ENCODE measurements around the gene RFC5.
A peak's percentile ranks its signal among the peaks of the same experiment; 100 is the strongest.
"Not testable (repeated sequence)": the region's sequence is repeated elsewhere in the genome, so short reads cannot be mapped to it uniquely, and the experiment has no call there.

RFC5 gene

GRCh38 chr12:118015944-118016343, 559 bp upstream of the RFC5 start:
- DNase-seq: no peak

- no peak for DNase-seq
Measured at GRCh38 chr12:118017926-118018325, 1.4 kb downstream of the RFC5 start.

DNA sequence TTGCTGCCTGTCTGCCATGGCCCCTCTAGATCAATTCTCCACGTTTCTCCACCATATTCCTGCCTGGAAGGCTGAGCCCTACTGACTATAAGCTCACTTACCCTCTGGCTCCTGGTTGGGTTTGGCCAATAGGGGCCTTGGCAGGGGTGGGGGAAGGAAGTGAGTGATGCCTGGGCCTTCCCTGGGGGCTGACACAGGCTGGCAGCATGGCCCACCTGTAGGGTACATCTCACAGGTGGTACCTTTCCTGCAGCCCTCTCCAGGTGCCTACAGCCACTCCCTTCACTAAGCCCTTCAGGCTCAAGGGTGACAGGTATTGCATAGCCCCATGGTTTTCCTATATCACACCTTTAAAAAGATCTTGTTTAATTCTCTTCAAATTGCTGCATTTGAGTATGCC, 3.5 kb downstream of the RFC5 start:
- no peak for DNase-seq

- DNase-seq: not testable (repeated sequence)
Measured at GRCh38 chr12:118022097-118022727, 5.7 kb downstream of the RFC5 start.

DNA sequence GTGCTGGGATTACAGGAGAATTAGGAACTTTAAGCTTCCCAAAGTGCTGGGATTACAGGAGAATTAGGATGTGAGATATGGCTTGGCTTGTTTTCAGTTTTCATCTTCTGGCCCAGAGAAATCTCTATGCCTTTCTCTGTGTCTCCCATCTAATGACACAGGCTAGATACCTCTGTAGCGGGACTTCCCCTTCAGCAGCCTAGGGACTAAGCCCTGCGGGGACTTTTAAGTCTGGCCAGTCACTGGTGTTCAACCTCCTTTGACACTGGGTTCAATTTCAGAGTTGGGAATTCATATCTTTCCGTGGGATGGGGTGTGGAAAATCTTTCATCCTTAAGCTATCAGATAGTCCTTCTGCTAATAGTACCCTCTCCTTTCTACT, 6.2 kb downstream of the RFC5 start:
- DNase-seq: no peak

DNA sequence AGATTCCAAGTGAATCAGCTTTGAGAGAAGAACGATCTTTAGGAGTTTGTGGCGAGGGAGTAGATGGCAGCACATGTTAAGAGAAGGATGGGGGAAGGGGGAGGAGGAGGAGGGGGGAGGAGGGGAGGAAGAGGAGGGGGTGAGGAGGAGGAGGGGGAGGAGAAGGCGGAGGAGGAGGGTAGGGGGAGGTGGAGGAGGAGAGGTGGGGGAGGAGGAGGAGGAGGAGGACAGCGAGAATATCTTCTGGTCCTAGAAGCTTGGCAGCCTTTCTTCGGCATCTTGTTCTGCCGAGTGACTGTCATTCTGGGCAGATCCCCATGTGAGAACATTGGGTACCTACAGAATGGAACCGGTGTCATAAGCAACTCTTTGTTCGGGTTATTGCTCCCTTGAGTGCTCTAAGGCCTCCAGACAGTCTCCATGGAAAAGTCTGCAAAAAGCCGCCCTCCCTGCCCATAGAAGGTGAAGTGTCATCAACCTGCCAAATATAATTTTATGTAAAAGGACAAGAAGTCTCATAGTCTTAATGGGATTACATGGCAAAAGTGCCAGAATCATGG, 6.9 kb downstream of the RFC5 start:
- no peak for DNase-seq

DNA sequence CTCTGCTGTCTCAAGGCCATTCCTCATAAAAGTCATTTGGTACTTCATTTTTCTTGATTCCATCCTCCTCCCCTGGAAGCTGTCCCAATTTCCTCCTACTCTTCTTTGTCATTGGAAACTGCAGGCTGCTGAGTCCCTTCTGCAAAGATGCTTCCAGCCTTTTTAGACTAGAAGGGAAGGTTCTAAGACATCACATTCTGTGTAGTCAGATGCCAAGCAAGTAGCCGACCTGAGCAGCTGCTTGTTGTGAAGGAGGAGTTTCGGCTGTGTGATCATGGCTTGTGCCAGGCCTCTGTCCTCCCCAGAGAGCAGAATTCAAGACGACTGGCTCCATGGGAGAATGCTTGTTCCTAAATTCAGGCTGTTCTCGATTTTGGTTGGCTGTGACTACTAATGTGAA, 8.7 kb downstream of the RFC5 start:
- no peak for DNase-seq

- no peak for DNase-seq
Measured at GRCh38 chr12:118029166-118029565, 12.7 kb downstream of the RFC5 start.

DNA sequence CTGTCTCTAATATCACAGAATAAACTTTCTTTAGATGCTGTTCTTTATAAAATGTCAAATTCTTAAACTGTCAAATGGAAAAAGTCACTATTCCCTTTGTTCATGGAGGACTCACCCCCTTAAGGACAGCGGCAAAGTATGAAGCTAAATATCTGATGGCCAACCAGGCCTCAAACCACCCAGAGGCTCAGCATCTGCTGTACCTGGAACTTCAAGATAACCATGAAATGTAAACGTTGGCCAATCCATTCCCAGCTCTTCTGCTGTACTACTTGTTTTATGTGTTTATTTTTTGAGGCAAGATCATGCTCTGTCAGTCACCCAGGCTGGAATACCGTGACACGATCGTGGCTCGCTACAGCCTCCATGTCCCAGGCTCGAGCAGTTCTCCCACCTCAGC, 15.7 kb downstream of the RFC5 start:
- DNase-seq: no peak

- no peak for DNase-seq
Measured at GRCh38 chr12:118033323-118033722, 16.8 kb downstream of the RFC5 start.

- DNase-seq: no peak
Measured at GRCh38 chr12:118033902-118034301, 17.4 kb downstream of the RFC5 start.

DNA sequence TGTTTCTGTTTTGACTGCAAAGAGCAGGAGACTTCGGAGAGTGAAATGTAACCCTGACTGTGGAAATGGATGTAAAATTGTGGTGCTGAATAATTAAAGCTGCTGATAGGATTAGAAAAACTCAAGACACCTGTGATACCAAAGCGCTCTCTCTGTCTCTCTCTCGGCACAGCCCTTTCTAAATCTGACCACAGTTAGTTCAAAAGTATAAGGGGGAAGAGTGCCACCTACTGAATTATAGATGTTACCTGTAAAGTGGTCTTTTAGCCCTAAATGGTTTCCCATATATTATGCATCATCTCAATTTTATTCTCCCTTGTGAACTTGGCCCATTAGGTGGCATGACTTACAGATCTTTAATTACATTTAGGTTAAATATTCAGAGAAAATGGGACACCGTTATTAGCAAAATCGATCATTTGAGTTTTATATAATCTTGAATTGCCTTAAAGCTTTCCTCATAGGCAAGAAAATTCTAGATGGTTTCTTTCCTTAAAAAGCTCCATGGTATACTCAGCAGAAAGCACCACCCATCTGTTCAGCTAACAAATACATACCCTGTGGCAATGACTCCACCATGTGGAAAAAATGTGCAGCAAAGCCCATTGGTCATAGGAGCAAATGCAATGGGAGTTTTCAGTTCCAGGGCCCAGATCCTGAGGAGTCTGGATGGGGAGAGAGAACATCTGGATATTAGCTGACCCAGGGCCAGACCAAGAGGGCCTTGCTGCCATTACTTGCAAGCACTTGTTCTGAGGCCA, 18.1 kb downstream of the RFC5 start:
- DNase-seq: no peak

GRCh38 chr12:118035190-118036041, 18.9 kb downstream of the RFC5 start:
- peak; percentile 46 for DNase-seq

DNA sequence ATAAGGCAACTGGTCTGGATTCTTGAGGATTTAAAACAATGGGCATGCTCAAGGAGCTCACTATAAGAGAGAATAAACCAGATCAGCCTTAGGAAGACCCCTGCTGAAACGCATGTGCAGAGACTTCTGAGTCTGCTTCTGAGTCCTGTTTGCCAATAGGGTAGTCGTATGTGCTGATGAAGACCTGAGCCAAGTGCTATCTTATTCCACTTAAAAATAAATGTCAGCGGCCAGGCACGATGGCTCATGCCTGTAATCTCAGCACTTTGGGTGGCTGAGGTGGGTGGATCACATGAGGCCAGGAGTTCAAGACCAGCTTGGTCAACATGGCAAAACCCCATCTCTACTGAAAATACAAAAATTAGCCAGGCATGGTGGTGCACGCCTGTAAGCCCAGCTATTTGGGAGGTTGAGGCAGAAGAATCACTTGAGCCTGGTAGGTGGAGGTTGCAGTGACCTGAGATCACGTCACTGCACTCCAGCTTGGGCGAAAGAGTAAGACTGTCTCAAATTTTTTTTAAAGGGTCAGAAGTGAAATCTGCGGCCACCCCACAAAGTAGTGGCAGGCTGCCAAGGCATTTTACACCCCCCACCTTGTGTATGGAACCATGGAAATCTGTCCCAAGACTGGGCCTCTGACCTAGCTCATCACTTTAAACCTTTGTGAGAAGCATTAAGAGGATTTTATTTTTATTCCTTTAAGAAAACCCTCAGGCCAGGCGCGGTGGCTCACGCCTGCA, 20.3 kb downstream of the RFC5 start:
- DNase-seq: no peak

DNA sequence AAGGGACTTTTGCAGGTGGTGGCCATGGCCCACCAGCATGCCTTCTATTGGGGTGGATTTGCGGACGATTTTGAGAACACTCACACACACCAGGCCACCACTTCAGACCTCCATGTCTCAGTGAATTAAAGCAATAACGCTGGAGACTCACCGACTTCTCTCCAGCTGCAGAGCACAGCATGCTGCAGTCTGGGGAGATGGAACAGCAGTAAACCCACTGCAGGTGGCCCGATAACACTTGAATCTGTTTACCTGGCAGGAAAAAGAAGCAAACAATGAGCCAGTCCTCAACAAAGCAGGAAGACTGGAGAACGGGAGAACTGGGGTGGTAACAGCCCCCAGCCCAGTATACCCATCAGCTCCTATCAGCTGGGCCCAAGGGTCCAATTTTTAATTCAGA, 21.6 kb downstream of the RFC5 start:
- no peak for DNase-seq

GRCh38 chr12:118042091-118042490, 25.6 kb downstream of the RFC5 start:
- no peak for DNase-seq

DNA sequence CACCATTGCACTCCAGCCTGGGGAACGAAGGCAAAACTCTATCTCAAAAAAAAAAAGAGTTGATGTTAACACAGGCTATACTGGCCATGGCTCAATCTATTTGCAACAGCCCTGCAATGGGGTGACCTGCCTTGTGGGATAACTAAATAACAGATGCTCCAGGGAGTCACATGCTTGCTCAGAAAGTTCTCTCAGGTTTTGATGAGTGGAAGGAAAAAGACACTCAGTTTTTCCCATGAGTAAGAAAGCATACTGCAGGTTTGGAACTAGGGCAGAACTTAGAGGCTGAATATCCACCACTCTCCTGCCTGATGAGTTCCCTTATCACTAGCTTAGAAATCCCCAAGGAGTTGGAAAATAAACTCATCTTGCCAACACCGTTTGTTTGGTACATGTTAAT, 27.6 kb downstream of the RFC5 start:
- peak; percentile 41 for DNase-seq

GRCh38 chr12:118044577-118044976, 28.1 kb downstream of the RFC5 start:
- no peak for DNase-seq

DNA sequence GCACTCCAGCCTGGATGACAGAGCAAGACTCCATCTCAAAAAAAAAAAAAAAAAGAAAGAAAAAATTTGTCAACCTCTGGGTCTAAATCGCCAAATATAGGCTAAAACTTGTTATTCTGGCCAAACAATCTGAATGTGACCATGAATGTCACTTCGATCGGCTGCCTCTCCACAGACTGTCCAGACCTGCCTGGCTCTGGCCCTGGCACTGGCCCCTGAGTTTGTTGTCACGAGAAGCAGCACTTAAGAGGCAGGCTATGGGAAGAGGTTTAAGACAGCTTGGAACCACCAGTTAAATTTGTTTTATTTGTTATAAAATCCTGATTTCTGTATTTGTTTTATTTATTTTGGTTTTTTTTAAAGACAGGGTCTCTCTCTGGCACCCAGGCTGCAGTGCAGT, 29.9 kb downstream of the RFC5 start:
- DNase-seq: no peak

DNA sequence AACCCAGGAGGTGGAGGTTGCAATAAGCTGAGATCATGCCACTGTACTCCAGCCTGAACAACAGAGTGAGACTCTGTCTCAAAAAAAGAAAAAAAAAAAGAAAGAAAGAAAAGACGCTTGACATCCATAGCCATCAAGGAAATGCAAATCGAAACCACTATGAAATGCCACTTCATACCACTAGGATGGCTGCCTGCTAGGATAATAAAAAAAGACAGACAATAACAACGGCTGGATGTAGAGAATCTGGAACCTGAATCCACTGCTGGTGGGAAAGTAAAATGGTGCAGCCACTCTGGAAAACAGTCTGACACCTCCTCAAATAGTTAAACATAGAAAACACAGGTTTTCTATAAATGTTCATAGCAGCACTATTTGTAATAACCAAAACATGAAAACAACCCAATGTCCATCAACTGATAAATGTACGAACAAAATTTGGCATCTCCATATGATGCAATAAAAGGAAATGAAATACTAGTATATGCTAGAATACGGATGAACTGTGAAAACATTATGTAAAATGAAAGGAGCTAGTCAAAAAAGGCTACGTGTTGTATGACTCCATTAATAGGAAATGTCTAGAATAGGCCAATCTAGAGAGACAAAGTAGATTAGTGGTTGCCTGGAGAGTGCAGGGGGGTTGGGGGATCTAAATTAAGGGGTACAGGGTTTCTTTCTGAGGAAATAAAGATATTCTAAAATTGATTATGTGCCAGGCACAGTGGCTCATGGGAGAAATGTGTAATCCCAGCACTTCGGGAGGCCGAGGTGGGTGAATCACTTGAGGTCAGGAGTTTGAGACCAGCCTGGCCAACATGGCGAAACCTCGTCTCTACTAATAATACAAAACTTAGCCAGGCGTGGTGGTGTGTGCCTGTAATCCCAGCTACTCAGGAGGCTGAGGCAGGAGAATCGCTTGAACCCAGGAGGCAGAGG, 34.7 kb downstream of the RFC5 start:
- peak; percentile 30 for DNase-seq

GRCh38 chr12:118052324-118053070, 36.0 kb downstream of the RFC5 start:
- DNase-seq: peak; percentile 67
